ENCODE results near the gene PLAA. TPM values are rescaled to one million over a fixed set of nuclear protein-coding genes. Genes with fewer than 3 reads are reported as not detected.

Gene PLAA
- total RNA-seq, 1 donor from 2014 or later: 80.1 TPM

DNA sequence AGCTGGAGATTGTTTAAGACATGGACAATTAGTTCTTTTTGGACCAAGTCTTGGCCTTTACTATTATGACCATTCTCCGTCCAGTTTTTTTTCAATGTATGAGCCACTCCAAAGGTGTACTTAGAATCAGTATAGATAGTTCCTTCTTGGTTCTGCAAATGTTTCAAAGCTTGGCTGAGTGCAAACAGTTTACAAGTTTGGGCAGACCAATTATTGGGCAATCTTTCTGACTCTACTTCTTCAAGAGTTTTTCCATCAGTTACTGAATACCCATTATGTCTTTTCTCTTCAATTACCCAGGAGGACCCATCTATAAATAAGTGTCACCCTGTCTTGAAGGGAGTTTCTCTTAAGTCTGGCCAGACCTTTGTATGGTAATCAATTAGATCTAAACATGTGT lies 24.7 kb upstream of the PLAA start:
- TF ChIP-seq EZH2 (IDR thresholded peaks at IDR 0.05): no peak
- TF ChIP-seq, protein P1, sequence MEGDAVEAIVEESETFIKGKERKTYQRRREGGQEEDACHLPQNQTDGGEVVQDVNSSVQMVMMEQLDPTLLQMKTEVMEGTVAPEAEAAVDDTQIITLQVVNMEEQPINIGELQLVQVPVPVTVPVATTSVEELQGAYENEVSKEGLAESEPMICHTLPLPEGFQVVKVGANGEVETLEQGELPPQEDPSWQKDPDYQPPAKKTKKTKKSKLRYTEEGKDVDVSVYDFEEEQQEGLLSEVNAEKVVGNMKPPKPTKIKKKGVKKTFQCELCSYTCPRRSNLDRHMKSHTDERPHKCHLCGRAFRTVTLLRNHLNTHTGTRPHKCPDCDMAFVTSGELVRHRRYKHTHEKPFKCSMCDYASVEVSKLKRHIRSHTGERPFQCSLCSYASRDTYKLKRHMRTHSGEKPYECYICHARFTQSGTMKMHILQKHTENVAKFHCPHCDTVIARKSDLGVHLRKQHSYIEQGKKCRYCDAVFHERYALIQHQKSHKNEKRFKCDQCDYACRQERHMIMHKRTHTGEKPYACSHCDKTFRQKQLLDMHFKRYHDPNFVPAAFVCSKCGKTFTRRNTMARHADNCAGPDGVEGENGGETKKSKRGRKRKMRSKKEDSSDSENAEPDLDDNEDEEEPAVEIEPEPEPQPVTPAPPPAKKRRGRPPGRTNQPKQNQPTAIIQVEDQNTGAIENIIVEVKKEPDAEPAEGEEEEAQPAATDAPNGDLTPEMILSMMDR (IDR thresholded peaks at IDR 0.05): no peak
- peaks cover 21% of the 10 kb centered on the region for H3K4me1 ChIP-seq
- peaks cover 6% of the 10 kb centered on the region for H3K36me3 ChIP-seq
- Mint-ChIP-seq H3K4me1 (peaks cover 16% of the 10 kb centered on the region), H3K27ac (no peak overlapping the region), H3K9me3 (peaks cover 26% of the 10 kb centered on the region), H3K27me3 (ENCODE audit: insufficient read depth, low read depth) (no peaks in the 10 kb centered on the region), H3K36me3 (peaks cover 25% of the 10 kb centered on the region), H3K4me3 (no peak overlapping the region)
- no peak overlapping the region for H3K4me3 ChIP-seq
- no peaks in the 10 kb centered on the region for H3K27me3 ChIP-seq
- DNase-seq (ENCODE audit: low spot score): no peak
- H3K9ac ChIP-seq: no peak overlapping the region
- H2AFZ ChIP-seq (replicated peaks): no peak overlapping the region
- no peak overlapping the region for H3K27ac ChIP-seq
- H3F3A ChIP-seq (ENCODE audit: low read depth): peaks cover 24% of the 10 kb centered on the region
- H4K20me1 ChIP-seq (ENCODE audit: low read depth): no peaks in the 10 kb centered on the region
- H3K9me3 ChIP-seq (ENCODE audit: low read depth): no peaks in the 10 kb centered on the region
- H3K79me2 ChIP-seq (ENCODE audit: low read depth): peaks cover 52% of the 10 kb centered on the region
- no peak overlapping the region for H3K4me2 ChIP-seq

DNA sequence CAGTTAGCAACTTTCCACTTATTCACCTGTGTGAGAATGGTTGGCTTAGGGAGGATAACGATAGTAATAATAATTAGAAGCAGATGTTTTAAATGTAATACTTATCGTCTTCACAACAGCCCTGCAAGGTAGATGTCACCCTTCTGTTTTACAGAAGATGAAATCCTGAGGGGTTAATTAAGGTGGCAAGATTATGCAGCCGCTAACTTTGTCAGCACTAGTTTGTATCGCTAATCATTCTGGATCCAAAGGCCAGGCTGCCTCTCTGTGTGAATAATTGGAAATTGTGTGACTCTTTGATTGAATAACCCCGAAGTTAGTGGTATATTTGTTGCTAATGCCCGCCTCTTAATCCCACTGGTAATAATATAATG lies 9.8 kb upstream of the PLAA start:
- peaks cover 14% of the 10 kb centered on the region for H3K4me1 ChIP-seq
- peaks cover 3% of the 10 kb centered on the region for H3K36me3 ChIP-seq
- Mint-ChIP-seq H3K4me1 (peaks cover 17% of the 10 kb centered on the region), H3K4me3 (peak overlapping the region; percentile 94), H3K27ac (peak overlapping the region; percentile 100), H3K27me3 (ENCODE audit: insufficient read depth, low read depth) (no peaks in the 10 kb centered on the region), H3K36me3 (peaks cover 17% of the 10 kb centered on the region), H3K9me3 (no peaks in the 10 kb centered on the region)
- H2AFZ ChIP-seq (replicated peaks): peak overlapping the region; percentile 95
- peak overlapping the region; percentile 97 for H3K27ac ChIP-seq
- DNase-seq (ENCODE audit: low spot score): peak; percentile 24
- H3K9me3 ChIP-seq (ENCODE audit: low read depth): no peaks in the 10 kb centered on the region
- H3K9ac ChIP-seq: peak overlapping the region; percentile 86
- H3K4me3 ChIP-seq: peak overlapping the region; percentile 70
- H3K27me3 ChIP-seq: no peaks in the 10 kb centered on the region
- peaks cover 23% of the 10 kb centered on the region for H3F3A ChIP-seq (ENCODE audit: low read depth)
- H3K4me2 ChIP-seq: peak overlapping the region; percentile 87
- TF ChIP-seq, protein P1 (IDR thresholded peaks at IDR 0.05): no peak
- no peak for TF ChIP-seq EZH2phosphoT487 (IDR thresholded peaks at IDR 0.05)
- no peak for TF ChIP-seq EZH2 (IDR thresholded peaks at IDR 0.05)
- H3K79me2 ChIP-seq (ENCODE audit: low read depth): peaks cover 43% of the 10 kb centered on the region
- no peaks in the 10 kb centered on the region for H4K20me1 ChIP-seq (ENCODE audit: low read depth)

DNA sequence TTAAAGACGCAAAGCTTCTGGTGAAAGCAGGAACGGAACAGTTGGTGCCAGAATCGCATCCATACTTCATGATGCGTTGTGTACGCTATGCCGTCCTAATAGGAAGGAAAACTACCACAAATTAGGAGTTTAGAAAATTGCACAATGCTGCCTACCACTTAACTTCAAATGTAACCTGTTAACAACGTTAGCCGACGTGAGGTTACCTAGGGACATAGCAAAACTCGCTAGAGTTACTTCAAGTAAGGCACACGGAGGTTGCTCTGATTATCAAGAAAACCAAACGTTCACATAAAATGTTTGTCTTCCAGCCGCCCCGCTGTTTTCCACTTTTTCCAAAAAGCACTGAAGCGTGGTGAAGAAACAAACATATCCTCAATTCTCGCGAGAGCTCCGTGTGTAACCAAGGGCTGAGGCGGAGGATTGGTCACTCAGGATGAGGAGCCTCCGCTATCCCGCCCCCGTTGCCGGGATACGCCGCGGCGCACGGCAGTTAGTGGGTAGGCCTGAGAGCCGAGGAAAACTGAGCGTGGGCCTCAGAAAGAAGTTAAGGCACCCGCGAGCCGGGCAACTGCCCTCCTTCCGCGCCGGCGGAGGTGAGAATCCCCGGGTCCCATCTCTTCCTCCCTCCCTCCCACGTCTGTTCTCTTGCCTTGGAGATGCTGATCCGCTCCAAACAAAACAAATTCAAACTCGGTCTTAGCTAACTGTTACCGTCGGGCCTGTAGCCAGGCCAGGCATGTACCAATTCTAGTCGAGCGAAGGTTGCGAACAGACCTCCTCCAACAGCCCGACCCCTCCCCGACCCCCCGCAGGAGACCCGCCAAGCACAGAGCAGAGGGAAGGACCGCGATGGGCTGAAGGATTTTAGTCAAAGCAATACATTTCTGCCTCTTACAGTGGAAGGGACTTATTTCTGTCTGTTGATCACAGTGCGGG lies 9.1 kb upstream of the PLAA start, which contains the start of gene IFT74:
IFT74 (plus strand) TSS at position 492 of the 939 bp plus-strand sequence. CDS start 5,556 bp downstream, outside the sequence.
- DNase-seq (ENCODE audit: low spot score): peak; percentile 99

More for the DNA sequence above, 9.1 kb upstream of the PLAA start, which contains the start of gene IFT74:
- no peaks in the 10 kb centered on the region for H3K9me3 Mint-ChIP-seq
- peaks cover 43% of the 10 kb centered on the region for H3K79me2 ChIP-seq (ENCODE audit: low read depth)
- H3K4me3 Mint-ChIP-seq: peak within 1 kb of the TSS; percentile 94
- no peaks in the 10 kb centered on the region for H4K20me1 ChIP-seq (ENCODE audit: low read depth)
- H3K36me3 Mint-ChIP-seq: peaks cover 12% of the 10 kb centered on the region
- H3K27ac ChIP-seq: peak within 1 kb of the TSS; percentile 97
- H3K27me3 ChIP-seq: no peaks in the 10 kb centered on the region
- TF ChIP-seq EZH2phosphoT487 (IDR thresholded peaks at IDR 0.05) (no peak), EZH2 (IDR thresholded peaks at IDR 0.05) (no peak)
- TF ChIP-seq, protein P1 (IDR thresholded peaks at IDR 0.05): no peak
- H3K9me3 ChIP-seq (ENCODE audit: low read depth): no peaks in the 10 kb centered on the region
- peak within 1 kb of the TSS; percentile 70 for H3K4me3 ChIP-seq
- peaks cover 3% of the 10 kb centered on the region for H3K36me3 ChIP-seq
- H3K9ac ChIP-seq: peak within 1 kb of the TSS; percentile 86
- no peaks in the 10 kb centered on the region for H3K27me3 Mint-ChIP-seq (ENCODE audit: insufficient read depth, low read depth)
- H3F3A ChIP-seq (ENCODE audit: low read depth): peaks cover 23% of the 10 kb centered on the region
- peaks cover 17% of the 10 kb centered on the region for H3K4me1 Mint-ChIP-seq
- peak within 1 kb of the TSS; percentile 95 for H2AFZ ChIP-seq (replicated peaks)
- peak within 1 kb of the TSS; percentile 100 for H3K27ac Mint-ChIP-seq
- peak within 1 kb of the TSS; percentile 87 for H3K4me2 ChIP-seq
- H3K4me1 ChIP-seq: peaks cover 14% of the 10 kb centered on the region
